Breast epithelium (tissue), 4 donors: ENCODE data around the gene TSPEAR. TPM values are rescaled to one million over a fixed set of nuclear protein-coding genes. Genes with fewer than 3 reads are reported as not detected.
"Not testable (repeated sequence)": the region's sequence is repeated elsewhere in the genome, so short reads cannot be mapped to it uniquely, and the experiment has no call there.

ENCODE experiments used
- DNase-seq, 2 donors: peaks; one replicate each; pipeline ENCODE4 v3.0.0-alpha.2; 2019; ENCODE audit warnings: low spot score in 2 of 2
- H3K27ac ChIP-seq, 2 donors: fragments of 200-600 bp; sonication (generic) in 1 of 2; one replicate each; pipeline ENCODE4 v1.5.1; 2016 to 2019; ENCODE audit warnings: mild to moderate bottlenecking in 1 of 2
- H3K27me3 ChIP-seq, 2 donors: fragments of 200-600 bp; sonication (generic) in 1 of 2; one replicate each; pipeline versions ENCODE4 v1.5.1 to v1.6.0; 2017 to 2019; ENCODE audit warnings: control low read depth in 1 of 2, mild to moderate bottlenecking in 1 of 2
- H3K36me3 ChIP-seq: fragments of 200-600 bp; one replicate; pipeline ENCODE4 v1.5.1; 2019
- H3K4me1 ChIP-seq, 2 donors: fragments of 200-600 bp; sonication (generic); one replicate each; pipeline ENCODE4 v1.5.1; 2016 to 2019; ENCODE audit warnings: control low read depth in 1 of 2
- H3K4me3 ChIP-seq, 3 donors: fragments of 200-600 bp; sonication (generic); 1 replicate in 2 of 3; 2 replicates in 1 of 3; pipeline ENCODE4 v1.5.1; 2016 to 2019; ENCODE audit warnings: mild to moderate bottlenecking in 3 of 3, moderate library complexity in 2 of 3
- H3K9me3 ChIP-seq, 2 donors: fragments of 200-600 bp; sonication (generic) in 1 of 2; one replicate each; pipeline ENCODE4 v1.5.1; 2016 to 2019; ENCODE audit warnings: control low read depth in 1 of 2
- CTCF ChIP-seq, 3 donors: fragments of 450-650 bp; IDR thresholded peaks; one replicate each; pipeline ENCODE4 v1.5.1; 2016 to 2017; ENCODE audit warnings: antibody characterized with exemption in 3 of 3, mild to moderate bottlenecking in 3 of 3, moderate library complexity in 3 of 3
- POLR2A ChIP-seq: fragments of 450-650 bp; IDR thresholded peaks from one replicate; pipeline ENCODE4 v1.6.1; 2016; ENCODE audit warnings: antibody characterized with exemption, mild to moderate bottlenecking, moderate library complexity
- POLR2AphosphoS5 ChIP-seq, 3 donors: sonication (generic); formaldehyde crosslinking; IDR thresholded peaks; one replicate each; pipeline ENCODE4 v1.6.1; 2017; ENCODE audit warnings: antibody characterized with exemption in 3 of 3
- intact Hi-C: fragments of 100-400 bp; cut with DNase I; formaldehyde crosslinking; loops from one replicate; pipeline ENCODE4 v1.15.1; 2023; ENCODE audit warnings: low total_unique reads
- total RNA-seq, 3 donors: library from RNA; depleted of rRNA; stranded (reverse); fragments of >200 nt; gene quantifications; one replicate each; pipeline ENCODE4 v1.1.0, GENCODE V29; 2016

Gene TSPEAR
- total RNA-seq, 3 donors from 2014 or later = 0.15 TPM; not detected in 2

GRCh38 chr21:44576025-44576420, 135.3 kb downstream of the TSPEAR start:
- TF ChIP-seq POLR2AphosphoS5 (IDR thresholded peaks at IDR 0.05) (no peak), CTCF (IDR thresholded peaks at IDR 0.05) (no peak), POLR2A (no peak)
- no peaks in the 10 kb centered on the region for H3K4me1 ChIP-seq
- H3K9me3 ChIP-seq = peaks cover 27 to 32% of the 10 kb centered on the region in 2 donors
- H3K27me3 ChIP-seq = peaks cover 0 to 18% of the 10 kb centered on the region in 2 donors
- no peaks in the 10 kb centered on the region for H3K36me3 ChIP-seq
- intact Hi-C loops = no loop called here
- peak in 1 of 2 donors; percentile 48 for DNase-seq
- H3K4me3 ChIP-seq = no peak overlapping the region
- H3K27ac ChIP-seq = no peak overlapping the region

- no peaks in the 10 kb centered on the region for H3K4me1 ChIP-seq
- H3K27me3 ChIP-seq = peaks cover 0 to 18% of the 10 kb centered on the region in 2 donors
- no peak overlapping the region for H3K4me3 ChIP-seq
- TF ChIP-seq CTCF (IDR thresholded peaks at IDR 0.05) = no peak
- TF ChIP-seq POLR2AphosphoS5 (IDR thresholded peaks at IDR 0.05) = no peak
- no peak for TF ChIP-seq POLR2A
- no peaks in the 10 kb centered on the region for H3K36me3 ChIP-seq
- no peak for DNase-seq
- H3K9me3 ChIP-seq = peaks cover 22 to 29% of the 10 kb centered on the region in 2 donors
- no peak overlapping the region for H3K27ac ChIP-seq
- intact Hi-C loops = no loop called here
Observed at GRCh38 chr21:44575307-44576024, 135.9 kb downstream of the TSPEAR start.

DNA sequence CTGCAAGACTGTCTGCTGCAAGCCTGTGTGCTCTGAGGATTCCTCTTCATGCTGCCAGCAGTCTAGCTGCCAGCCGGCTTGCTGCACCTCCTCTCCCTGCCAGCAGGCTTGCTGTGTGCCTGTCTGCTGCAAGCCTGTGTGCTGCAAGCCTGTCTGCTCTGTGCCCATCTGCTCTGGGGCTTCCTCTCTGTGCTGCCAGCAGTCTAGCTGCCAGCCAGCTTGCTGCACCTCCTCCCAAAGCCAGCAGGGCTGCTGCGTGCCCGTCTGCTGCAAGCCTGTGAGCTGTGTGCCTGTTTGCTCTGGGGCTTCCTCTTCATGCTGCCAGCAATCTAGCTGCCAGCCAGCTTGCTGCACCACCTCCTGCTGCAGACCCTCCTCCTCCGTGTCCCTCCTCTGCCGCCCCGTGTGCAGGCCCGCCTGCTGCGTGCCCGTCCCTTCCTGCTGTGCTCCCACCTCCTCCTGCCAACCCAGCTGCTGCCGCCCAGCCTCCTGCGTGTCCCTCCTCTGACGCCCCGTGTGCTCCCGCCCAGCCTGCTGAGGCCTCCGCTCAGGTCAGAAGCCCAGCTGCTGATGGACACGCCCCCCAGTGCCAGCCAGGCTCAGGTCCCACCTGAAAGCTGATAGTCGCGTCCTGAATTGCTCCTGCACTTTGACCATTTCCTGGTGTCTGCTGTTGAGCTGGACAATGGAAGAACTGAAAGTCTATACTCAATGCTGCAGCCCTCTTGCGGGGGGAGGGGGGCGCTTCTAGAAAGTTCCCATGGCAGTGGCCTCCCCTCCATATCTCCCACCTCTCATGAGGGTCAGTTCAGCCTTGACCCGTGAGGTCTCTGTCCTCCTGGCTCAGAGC, 136.7 kb downstream of the TSPEAR start:
- DNase-seq = peak in 1 of 2 donors; percentile 27
- no peak for TF ChIP-seq CTCF (IDR thresholded peaks at IDR 0.05)
- no peak for TF ChIP-seq POLR2AphosphoS5 (IDR thresholded peaks at IDR 0.05)
- TF ChIP-seq POLR2A = no peak
- no peaks in the 10 kb centered on the region for H3K36me3 ChIP-seq
- H3K27me3 ChIP-seq = peaks cover 0 to 24% of the 10 kb centered on the region in 2 donors
- no peaks in the 10 kb centered on the region for H3K4me1 ChIP-seq
- H3K4me3 ChIP-seq = no peak overlapping the region
- no peak overlapping the region for H3K27ac ChIP-seq
- H3K9me3 ChIP-seq = peaks cover 15 to 28% of the 10 kb centered on the region in 2 donors
- intact Hi-C loops = no loop called here

DNA sequence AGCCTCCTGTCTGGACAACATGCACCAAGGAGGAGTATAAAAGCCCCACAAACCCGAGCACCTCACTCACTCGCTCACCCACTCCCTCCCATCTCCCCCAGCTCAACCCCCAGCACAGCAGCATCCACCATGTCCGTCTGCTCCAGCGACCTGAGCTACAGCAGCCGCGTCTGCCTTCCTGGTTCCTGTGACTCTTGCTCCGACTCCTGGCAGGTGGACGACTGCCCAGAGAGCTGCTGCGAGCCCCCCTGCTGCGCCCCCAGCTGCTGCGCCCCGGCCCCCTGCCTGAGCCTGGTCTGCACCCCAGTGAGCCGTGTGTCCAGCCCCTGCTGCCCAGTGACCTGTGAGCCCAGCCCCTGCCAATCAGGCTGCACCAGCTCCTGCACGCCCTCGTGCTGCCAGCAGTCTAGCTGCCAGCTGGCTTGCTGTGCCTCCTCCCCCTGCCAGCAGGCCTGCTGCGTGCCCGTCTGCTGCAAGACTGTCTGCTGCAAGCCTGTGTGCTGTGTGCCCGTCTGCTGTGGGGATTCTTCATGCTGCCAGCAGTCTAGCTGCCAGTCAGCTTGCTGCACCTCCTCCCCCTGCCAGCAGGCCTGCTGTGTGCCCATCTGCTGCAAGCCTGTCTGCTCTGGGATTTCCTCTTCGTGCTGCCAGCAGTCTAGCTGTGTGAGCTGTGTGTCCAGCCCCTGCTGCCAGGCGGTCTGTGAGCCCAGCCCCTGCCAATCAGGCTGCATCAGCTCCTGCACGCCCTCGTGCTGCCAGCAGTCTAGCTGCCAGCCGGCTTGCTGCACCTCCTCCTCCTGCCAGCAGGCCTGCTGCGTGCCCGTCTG, 137.5 kb downstream of the TSPEAR start, which contains the start of gene KRTAP10-4:
KRTAP10-4 (plus strand) TSS at position 100 of the 827 bp plus-strand sequence; CDS start at position 130, 30 bp downstream.
- H3K4me1 ChIP-seq, intact Hi-C loops, H3K4me3 ChIP-seq, H3K27ac ChIP-seq, H3K36me3 ChIP-seq: not testable (repeated sequence)
- peaks cover 15 to 28% of the 10 kb centered on the region in 2 donors for H3K9me3 ChIP-seq
- H3K27me3 ChIP-seq = peaks cover 0 to 26% of the 10 kb centered on the region in 2 donors
- DNase-seq = peak in 1 of 2 donors; percentile 34

- H3K4me3 ChIP-seq = no peak overlapping the region
- no peaks in the 10 kb centered on the region for H3K4me1 ChIP-seq
- H3K9me3 ChIP-seq = peaks cover 15 to 28% of the 10 kb centered on the region in 2 donors
- H3K27ac ChIP-seq = no peak overlapping the region
- intact Hi-C loops = no loop called here
- H3K27me3 ChIP-seq = peaks cover 0 to 25% of the 10 kb centered on the region in 2 donors
- H3K36me3 ChIP-seq = no peaks in the 10 kb centered on the region
- TF ChIP-seq CTCF (IDR thresholded peaks at IDR 0.05) = no peak
- TF ChIP-seq POLR2A = no peak
- peak in 1 of 2 donors; percentile 41 for DNase-seq
Observed at GRCh38 chr21:44572959-44573583, 138.3 kb downstream of the TSPEAR start.
